ENCODE data around the gene NOTCH1. TPM values are rescaled to one million over a fixed set of nuclear protein-coding genes. Genes with fewer than 3 reads are reported as not detected.
A peak's percentile ranks its signal among the peaks of the same experiment; 100 is the strongest.

NOTCH1 gene
- total and polyA plus RNA-seq, 2 of the 8 experiments (the other 6 are each of a cell fraction or from before 2014, with no cell fraction given), result 6.9 to 55.6 TPM

DNA sequence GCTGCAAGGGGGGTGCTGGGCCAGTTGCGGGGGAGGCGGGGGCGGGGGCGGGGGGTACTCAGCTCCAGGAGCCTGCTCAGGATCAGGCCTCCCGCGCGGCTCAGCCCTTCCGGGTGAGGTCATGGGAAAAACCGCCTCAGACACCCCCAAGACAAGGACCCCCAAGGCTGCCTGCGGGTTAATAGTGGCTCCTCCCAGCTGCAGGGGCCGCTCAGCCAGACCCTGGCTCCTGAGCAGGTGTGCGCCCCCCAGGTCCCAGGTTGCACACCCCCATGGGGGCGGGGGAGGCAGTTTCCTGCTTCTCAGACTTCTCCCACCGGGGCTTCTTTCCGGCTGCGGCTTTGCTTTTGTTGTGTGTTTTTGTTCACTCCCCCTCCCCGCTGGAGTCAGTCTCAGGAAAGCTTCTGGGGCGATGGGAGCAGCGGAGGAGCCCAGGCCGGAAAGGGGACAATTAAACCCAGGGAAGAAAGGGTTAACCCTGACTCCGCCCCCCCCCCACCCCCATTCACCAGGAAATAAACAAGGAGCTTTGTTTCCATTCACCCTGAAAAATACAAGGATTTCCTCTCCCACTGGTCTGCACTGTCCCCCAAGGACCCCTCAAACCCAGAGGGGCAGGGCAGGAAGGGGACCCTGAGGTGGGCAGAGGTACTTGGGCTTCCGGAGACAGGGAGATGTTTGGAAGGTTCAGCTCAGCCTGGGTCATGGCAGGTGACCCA is 42.3 kb upstream of the NOTCH1 start (continued):
- TF ChIP-seq TAF7 (optimal IDR thresholded peaks at IDR 0.05; ENCODE audit: borderline replicate concordance, low read depth, low read length) (no peak), JUN (IDR thresholded peaks at IDR 0.05; ENCODE audit: low read depth, low read length) (no peak), EZH2 (IDR thresholded peaks at IDR 0.05; ENCODE audit: low read depth, low read length, severe bottlenecking) (no peak), YY1 (IDR thresholded peaks at IDR 0.05; ENCODE audit: low read depth, low read length) (0 out of 2 replicates have a peak, but pooled peaks have one; percentile 59), RXRA (IDR thresholded peaks at IDR 0.05; ENCODE audit: insufficient read depth, low read depth, low read length) (no peak), CBX8 (IDR thresholded peaks at IDR 0.05; ENCODE audit: borderline replicate concordance, low read depth, low read length) (no peak), TEAD4 (IDR thresholded peaks at IDR 0.05; ENCODE audit: low read depth, low read length) (no peak), GABPA (IDR thresholded peaks at IDR 0.05; ENCODE audit: borderline replicate concordance, insufficient read depth, low read length) (no peak), RFX5 (IDR thresholded peaks at IDR 0.05; ENCODE audit: borderline replicate concordance, low read depth, low read length) (no peak), BCL11A (IDR thresholded peaks at IDR 0.05; ENCODE audit: low read depth in 2 of 2, low read length in 2 of 2) (no peak), POLR2A (IDR thresholded peaks at IDR 0.05; ENCODE audit: control extremely low read depth in 1 of 2, low read depth in 2 of 2, low read length in 2 of 2) (no peak), CHD2 (IDR thresholded peaks at IDR 0.05; ENCODE audit: low read length) (0 out of 2 replicates have a peak, but pooled peaks have one; percentile 17), SIRT6 (IDR thresholded peaks at IDR 0.05; ENCODE audit: low read length) (no peak)
- TF ChIP-seq, protein P1, sequence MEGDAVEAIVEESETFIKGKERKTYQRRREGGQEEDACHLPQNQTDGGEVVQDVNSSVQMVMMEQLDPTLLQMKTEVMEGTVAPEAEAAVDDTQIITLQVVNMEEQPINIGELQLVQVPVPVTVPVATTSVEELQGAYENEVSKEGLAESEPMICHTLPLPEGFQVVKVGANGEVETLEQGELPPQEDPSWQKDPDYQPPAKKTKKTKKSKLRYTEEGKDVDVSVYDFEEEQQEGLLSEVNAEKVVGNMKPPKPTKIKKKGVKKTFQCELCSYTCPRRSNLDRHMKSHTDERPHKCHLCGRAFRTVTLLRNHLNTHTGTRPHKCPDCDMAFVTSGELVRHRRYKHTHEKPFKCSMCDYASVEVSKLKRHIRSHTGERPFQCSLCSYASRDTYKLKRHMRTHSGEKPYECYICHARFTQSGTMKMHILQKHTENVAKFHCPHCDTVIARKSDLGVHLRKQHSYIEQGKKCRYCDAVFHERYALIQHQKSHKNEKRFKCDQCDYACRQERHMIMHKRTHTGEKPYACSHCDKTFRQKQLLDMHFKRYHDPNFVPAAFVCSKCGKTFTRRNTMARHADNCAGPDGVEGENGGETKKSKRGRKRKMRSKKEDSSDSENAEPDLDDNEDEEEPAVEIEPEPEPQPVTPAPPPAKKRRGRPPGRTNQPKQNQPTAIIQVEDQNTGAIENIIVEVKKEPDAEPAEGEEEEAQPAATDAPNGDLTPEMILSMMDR (IDR thresholded peaks at IDR 0.05; ENCODE audit: control extremely low read depth in 1 of 3, insufficient read depth in 1 of 3, low read depth in 1 of 3, low read length in 3 of 3), result no peak
- TF ChIP-seq, protein P2, sequence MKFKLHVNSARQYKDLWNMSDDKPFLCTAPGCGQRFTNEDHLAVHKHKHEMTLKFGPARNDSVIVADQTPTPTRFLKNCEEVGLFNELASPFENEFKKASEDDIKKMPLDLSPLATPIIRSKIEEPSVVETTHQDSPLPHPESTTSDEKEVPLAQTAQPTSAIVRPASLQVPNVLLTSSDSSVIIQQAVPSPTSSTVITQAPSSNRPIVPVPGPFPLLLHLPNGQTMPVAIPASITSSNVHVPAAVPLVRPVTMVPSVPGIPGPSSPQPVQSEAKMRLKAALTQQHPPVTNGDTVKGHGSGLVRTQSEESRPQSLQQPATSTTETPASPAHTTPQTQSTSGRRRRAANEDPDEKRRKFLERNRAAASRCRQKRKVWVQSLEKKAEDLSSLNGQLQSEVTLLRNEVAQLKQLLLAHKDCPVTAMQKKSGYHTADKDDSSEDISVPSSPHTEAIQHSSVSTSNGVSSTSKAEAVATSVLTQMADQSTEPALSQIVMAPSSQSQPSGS (IDR thresholded peaks at IDR 0.05; ENCODE audit: low read length), result no peak
- TF ChIP-seq, protein P3, sequence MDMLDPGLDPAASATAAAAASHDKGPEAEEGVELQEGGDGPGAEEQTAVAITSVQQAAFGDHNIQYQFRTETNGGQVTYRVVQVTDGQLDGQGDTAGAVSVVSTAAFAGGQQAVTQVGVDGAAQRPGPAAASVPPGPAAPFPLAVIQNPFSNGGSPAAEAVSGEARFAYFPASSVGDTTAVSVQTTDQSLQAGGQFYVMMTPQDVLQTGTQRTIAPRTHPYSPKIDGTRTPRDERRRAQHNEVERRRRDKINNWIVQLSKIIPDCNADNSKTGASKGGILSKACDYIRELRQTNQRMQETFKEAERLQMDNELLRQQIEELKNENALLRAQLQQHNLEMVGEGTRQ (IDR thresholded peaks at IDR 0.05; ENCODE audit: low read length), result no peak
